ENCODE measurements around the gene KRTAP10-4.

- TF ChIP-seq CTCF (IDR thresholded peaks at IDR 0.05; ENCODE audit: extremely low read depth in 1 of 2, insufficient read depth in 1 of 2, low read depth in 1 of 2, low read length in 2 of 2) (no peak), MYC (IDR thresholded peaks at IDR 0.05; ENCODE audit: low read depth, low read length) (no peak), EZH2 (IDR thresholded peaks at IDR 0.05; ENCODE audit: borderline replicate concordance, low read depth, low read length, severe bottlenecking) (no peak), POLR2AphosphoS5 (IDR thresholded peaks at IDR 0.05; ENCODE audit: insufficient read depth, low read depth, low read length) (no peak), POLR2A (IDR thresholded peaks at IDR 0.05; ENCODE audit: low read depth, low read length) (no peak)
Measured at GRCh38 chr21:44619886-44620285, 46.4 kb downstream of the KRTAP10-4 start.

Measured in endothelial cell of umbilical vein (primary cell).